ENCODE data around the gene LYST.

DNA sequence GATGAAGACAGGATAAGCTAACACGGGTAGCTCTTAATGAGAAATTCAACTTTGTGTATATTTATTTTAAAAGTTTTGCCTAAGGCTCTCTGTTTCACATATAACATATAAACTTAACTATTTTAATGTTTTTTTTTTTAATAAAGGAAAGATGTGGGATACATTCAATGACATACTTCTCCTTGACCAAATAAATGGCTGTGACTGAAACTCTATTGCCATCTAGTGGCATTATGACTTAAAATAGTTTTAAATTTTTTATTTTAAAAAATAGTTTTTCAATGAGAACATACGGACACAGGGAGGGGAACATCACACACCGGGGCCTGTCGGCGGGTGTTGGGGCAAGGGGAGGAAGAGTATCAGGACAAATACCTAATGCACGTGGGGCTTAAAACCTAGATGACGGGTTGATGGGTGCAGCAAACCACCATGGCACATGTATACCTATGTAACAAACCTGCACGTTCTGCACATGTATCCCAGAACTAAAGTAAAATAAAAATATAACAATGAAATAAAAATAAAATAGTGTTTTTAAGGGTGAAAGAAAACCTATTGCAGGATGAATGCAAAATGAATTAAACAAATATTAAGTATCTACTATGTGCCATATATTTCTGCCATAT is 83.4 kb downstream of the LYST start:
- TF ChIP-seq, protein P1, sequence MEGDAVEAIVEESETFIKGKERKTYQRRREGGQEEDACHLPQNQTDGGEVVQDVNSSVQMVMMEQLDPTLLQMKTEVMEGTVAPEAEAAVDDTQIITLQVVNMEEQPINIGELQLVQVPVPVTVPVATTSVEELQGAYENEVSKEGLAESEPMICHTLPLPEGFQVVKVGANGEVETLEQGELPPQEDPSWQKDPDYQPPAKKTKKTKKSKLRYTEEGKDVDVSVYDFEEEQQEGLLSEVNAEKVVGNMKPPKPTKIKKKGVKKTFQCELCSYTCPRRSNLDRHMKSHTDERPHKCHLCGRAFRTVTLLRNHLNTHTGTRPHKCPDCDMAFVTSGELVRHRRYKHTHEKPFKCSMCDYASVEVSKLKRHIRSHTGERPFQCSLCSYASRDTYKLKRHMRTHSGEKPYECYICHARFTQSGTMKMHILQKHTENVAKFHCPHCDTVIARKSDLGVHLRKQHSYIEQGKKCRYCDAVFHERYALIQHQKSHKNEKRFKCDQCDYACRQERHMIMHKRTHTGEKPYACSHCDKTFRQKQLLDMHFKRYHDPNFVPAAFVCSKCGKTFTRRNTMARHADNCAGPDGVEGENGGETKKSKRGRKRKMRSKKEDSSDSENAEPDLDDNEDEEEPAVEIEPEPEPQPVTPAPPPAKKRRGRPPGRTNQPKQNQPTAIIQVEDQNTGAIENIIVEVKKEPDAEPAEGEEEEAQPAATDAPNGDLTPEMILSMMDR (conservative IDR thresholded peaks at IDR 0.05 in 1 of 2, IDR thresholded peaks at IDR 0.05 in 1 of 2; ENCODE audit: low read depth in 1 of 2, low read length in 2 of 2) = peak in 1 of 2 donors; percentile 40
- no peak for TF ChIP-seq EZH2 (IDR thresholded peaks at IDR 0.05; ENCODE audit: low read length, missing control alignments)

All from fibroblast of lung (primary cell).